PFSK-1 (cell line): ENCODE measurements around the gene PPIA.

Experiments
- FOXP2 ChIP-seq: optimal IDR thresholded peaks from 2 replicates; pipeline ENCODE3; 2011; ENCODE audit warnings: borderline replicate concordance, control low read depth, inconsistent platforms; ENCODE audit not compliant: insufficient read depth; ENCODE audit errors: extremely low read length, extremely low read depth
- POLR2AphosphoS5 ChIP-seq: IDR thresholded peaks from 2 replicates; pipeline ENCODE4 v1.6.1; 2012; ENCODE audit warnings: low read depth, mild to moderate bottlenecking, control low read depth, low read length, moderate library complexity
- REST ChIP-seq, 2 experiments: IDR thresholded peaks; 2 replicates each; pipeline versions ENCODE4 v1.6.1 to v1.8.0; 2011 to 2012; ENCODE audit warnings: low read depth in 2 of 2, low read length in 2 of 2, control low read depth in 1 of 2, inconsistent platforms in 1 of 2, mild to moderate bottlenecking in 1 of 2, moderate library complexity in 1 of 2; ENCODE audit not compliant: insufficient read depth in 1 of 2
- SIN3A ChIP-seq: IDR thresholded peaks from 2 replicates; pipeline ENCODE4 v1.6.1; 2012; ENCODE audit warnings: mild to moderate bottlenecking, low read length, moderate library complexity, borderline replicate concordance; ENCODE audit not compliant: insufficient read depth
- TAF1 ChIP-seq: IDR thresholded peaks from 2 replicates; pipeline ENCODE4 v1.6.1; 2012; ENCODE audit warnings: low read length, control low read depth, borderline replicate concordance; ENCODE audit not compliant: insufficient read depth

DNA sequence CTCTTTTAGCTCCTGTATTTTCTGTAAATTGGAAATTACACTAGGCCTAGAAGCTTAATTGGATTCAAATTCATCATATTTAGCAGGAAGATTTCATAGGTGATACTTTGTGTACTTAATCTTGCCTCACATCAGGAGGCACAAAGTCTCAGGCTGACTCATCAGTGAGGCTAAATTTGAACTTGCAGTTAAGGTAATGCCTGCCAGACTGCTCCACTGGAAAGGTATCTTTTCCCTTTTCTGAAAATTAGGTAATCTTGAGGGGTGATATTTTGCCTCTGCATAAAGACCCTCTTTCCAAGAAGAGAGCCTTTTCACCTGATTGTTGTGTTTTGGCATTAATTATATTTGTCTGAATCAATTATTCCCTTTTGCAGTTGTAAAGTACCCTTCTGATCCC lies 14.6 kb downstream of the PPIA start:
- TF ChIP-seq POLR2AphosphoS5 (no peak), TAF1 (no peak), SIN3A (no peak), REST (IDR thresholded peaks at IDR 0.05; ENCODE audit: insufficient read depth in 1 of 2, low read depth in 2 of 2, low read length in 2 of 2) (no peak), FOXP2 (no peak)
